ENCODE measurements around the gene AKAP6. TPM values are rescaled to one million over a fixed set of nuclear protein-coding genes. Genes with fewer than 3 reads are reported as not detected.
A peak's percentile ranks its signal among the peaks of the same experiment; 100 is the strongest.

The AKAP6 gene
- total RNA-seq, 1 donor from 2014 or later: 4.7 TPM

GRCh38 chr14:32412532-32412931 is 83.4 kb downstream of the AKAP6 start:
- DNase-seq (ENCODE audit: extremely low spot score, unreplicated experiment): no peak
- Mint-ChIP-seq H3K4me1 (ENCODE audit: unreplicated experiment) (peaks cover 30% of the 10 kb centered on the region), H3K27ac (no peak overlapping the region), H3K36me3 (no peaks in the 10 kb centered on the region), H3K9me3 (no peaks in the 10 kb centered on the region), H3K4me3 (no peak overlapping the region), H3K27me3 (no peaks in the 10 kb centered on the region)
- no peak for TF ChIP-seq CTCF (conservative IDR thresholded peaks at IDR 0.05)

- no peak overlapping the region for H3K4me3 Mint-ChIP-seq
- no peak for DNase-seq (ENCODE audit: extremely low spot score, unreplicated experiment)
- H3K4me1 Mint-ChIP-seq (ENCODE audit: unreplicated experiment): peaks cover 31% of the 10 kb centered on the region
- no peaks in the 10 kb centered on the region for H3K9me3 Mint-ChIP-seq
- no peaks in the 10 kb centered on the region for H3K36me3 Mint-ChIP-seq
- no peak for TF ChIP-seq CTCF (conservative IDR thresholded peaks at IDR 0.05)
- no peaks in the 10 kb centered on the region for H3K27me3 Mint-ChIP-seq
- peak overlapping the region; percentile 82 for H3K27ac Mint-ChIP-seq
Measured at GRCh38 chr14:32413967-32414640, 85.0 kb downstream of the AKAP6 start.

- no peaks in the 10 kb centered on the region for H3K27me3 Mint-ChIP-seq
- peaks cover 32% of the 10 kb centered on the region for H3K4me1 Mint-ChIP-seq (ENCODE audit: unreplicated experiment)
- peak overlapping the region; percentile 82 for H3K27ac Mint-ChIP-seq
- TF ChIP-seq CTCF (conservative IDR thresholded peaks at IDR 0.05): no peak
- no peaks in the 10 kb centered on the region for H3K9me3 Mint-ChIP-seq
- no peaks in the 10 kb centered on the region for H3K36me3 Mint-ChIP-seq
- no peak overlapping the region for H3K4me3 Mint-ChIP-seq
- DNase-seq (ENCODE audit: extremely low spot score, unreplicated experiment): no peak
Measured at GRCh38 chr14:32414808-32415255, 85.7 kb downstream of the AKAP6 start.

GRCh38 chr14:32417956-32418552 is 89.0 kb downstream of the AKAP6 start:
- TF ChIP-seq CTCF (conservative IDR thresholded peaks at IDR 0.05): no peak
- DNase-seq (ENCODE audit: extremely low spot score, unreplicated experiment): no peak
- Mint-ChIP-seq H3K27ac (peak overlapping the region; percentile 77), H3K36me3 (no peaks in the 10 kb centered on the region), H3K4me1 (ENCODE audit: unreplicated experiment) (peaks cover 24% of the 10 kb centered on the region), H3K9me3 (no peaks in the 10 kb centered on the region), H3K4me3 (peak overlapping the region; percentile 60), H3K27me3 (no peaks in the 10 kb centered on the region)

- TF ChIP-seq CTCF (conservative IDR thresholded peaks at IDR 0.05): no peak
- no peak for DNase-seq (ENCODE audit: extremely low spot score, unreplicated experiment)
- Mint-ChIP-seq H3K4me1 (ENCODE audit: unreplicated experiment) (peaks cover 17% of the 10 kb centered on the region), H3K9me3 (no peaks in the 10 kb centered on the region), H3K27me3 (no peaks in the 10 kb centered on the region), H3K27ac (no peak overlapping the region), H3K4me3 (no peak overlapping the region), H3K36me3 (no peaks in the 10 kb centered on the region)
Measured at GRCh38 chr14:32419429-32419828, 90.3 kb downstream of the AKAP6 start.
